SK-N-SH treated with all-trans-retinoic acid at 6 μM for 48 hours (cell line): ENCODE results near the gene DGKZ.

ENCODE experiments used
- ARNTL ChIP-seq: fragments of 450-650 bp; formaldehyde crosslinking; IDR thresholded peaks from 2 replicates; pipeline ENCODE4 v1.5.0; 2020; ENCODE audit warnings: low read depth, mild to moderate bottlenecking, moderate library complexity, borderline replicate concordance
- BACH2 ChIP-seq: fragments of 250-450 bp; sonication (Bioruptor Pico); IDR thresholded peaks from 2 replicates; pipeline ENCODE4 v1.9.0; 2021; ENCODE audit warnings: mild to moderate bottlenecking, borderline replicate concordance
- ESRRG ChIP-seq: fragments of 250-450 bp; sonication (Bioruptor Pico); IDR thresholded peaks from 2 replicates; pipeline ENCODE4 v1.6.1; 2021; ENCODE audit warnings: mild to moderate bottlenecking
- OSR1 ChIP-seq: fragments of 250-450 bp; sonication (Bioruptor Pico); IDR thresholded peaks from 2 replicates; pipeline ENCODE4 v1.8.0; 2022; ENCODE audit warnings: moderate library complexity, mild to moderate bottlenecking, inconsistent platforms
- PPARA ChIP-seq: fragments of 250-450 bp; sonication (Bioruptor Pico); IDR thresholded peaks from 2 replicates; pipeline ENCODE4 v1.5.0; 2020; ENCODE audit warnings: mild to moderate bottlenecking, borderline replicate concordance
- RARB ChIP-seq: fragments of 250-450 bp; sonication (Bioruptor Pico); IDR thresholded peaks from 2 replicates; pipeline ENCODE4 v1.8.0; 2021; ENCODE audit warnings: mild to moderate bottlenecking, moderate library complexity
- TCF4 ChIP-seq: fragments of 250-450 bp; sonication (Bioruptor Pico); IDR thresholded peaks from 2 replicates; pipeline ENCODE4 v1.8.0; 2021; ENCODE audit warnings: mild to moderate bottlenecking, moderate library complexity, borderline replicate concordance
- TOX ChIP-seq: fragments of 250-450 bp; sonication (Bioruptor Pico); IDR thresholded peaks from 2 replicates; pipeline ENCODE4 v1.8.0; 2021; ENCODE audit warnings: mild to moderate bottlenecking, moderate library complexity, borderline replicate concordance
- TSHZ2 ChIP-seq: fragments of 250-450 bp; sonication (Bioruptor Pico); IDR thresholded peaks from 2 replicates; pipeline ENCODE4 v1.5.0; 2020; ENCODE audit warnings: mild to moderate bottlenecking, moderate library complexity
- ZFP3 ChIP-seq: fragments of 250-450 bp; sonication (Bioruptor Pico); IDR thresholded peaks from 2 replicates; pipeline ENCODE4 v1.5.0; 2020; ENCODE audit warnings: mild to moderate bottlenecking, moderate library complexity
- ZNF565 ChIP-seq: fragments of 450-650 bp; formaldehyde crosslinking; conservative IDR thresholded peaks from 2 replicates; pipeline ENCODE4 v1.5.0; 2020; ENCODE audit warnings: low read depth, mild to moderate bottlenecking, moderate library complexity
- ZNF8 ChIP-seq: fragments of 450-650 bp; formaldehyde crosslinking; IDR thresholded peaks from 2 replicates; pipeline ENCODE4 v1.5.0; 2020; ENCODE audit warnings: mild to moderate bottlenecking, moderate library complexity
- TF ChIP-seq, protein P1 (sequence below): fragments of 250-450 bp; sonication (Bioruptor Pico); IDR thresholded peaks from 2 replicates; pipeline ENCODE4 v1.5.1; 2020; ENCODE audit warnings: low read depth, mild to moderate bottlenecking, moderate library complexity
- TF ChIP-seq, protein P2 (sequence below): fragments of 250-450 bp; sonication (Bioruptor Pico); IDR thresholded peaks from 2 replicates; pipeline ENCODE4 v1.8.0; 2020; ENCODE audit warnings: mild to moderate bottlenecking, moderate library complexity, borderline replicate concordance

- TF ChIP-seq, protein P1, sequence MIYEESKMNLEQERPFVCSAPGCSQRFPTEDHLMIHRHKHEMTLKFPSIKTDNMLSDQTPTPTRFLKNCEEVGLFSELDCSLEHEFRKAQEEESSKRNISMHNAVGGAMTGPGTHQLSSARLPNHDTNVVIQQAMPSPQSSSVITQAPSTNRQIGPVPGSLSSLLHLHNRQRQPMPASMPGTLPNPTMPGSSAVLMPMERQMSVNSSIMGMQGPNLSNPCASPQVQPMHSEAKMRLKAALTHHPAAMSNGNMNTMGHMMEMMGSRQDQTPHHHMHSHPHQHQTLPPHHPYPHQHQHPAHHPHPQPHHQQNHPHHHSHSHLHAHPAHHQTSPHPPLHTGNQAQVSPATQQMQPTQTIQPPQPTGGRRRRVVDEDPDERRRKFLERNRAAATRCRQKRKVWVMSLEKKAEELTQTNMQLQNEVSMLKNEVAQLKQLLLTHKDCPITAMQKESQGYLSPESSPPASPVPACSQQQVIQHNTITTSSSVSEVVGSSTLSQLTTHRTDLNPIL (CRISPR knock-in tag): no peak
- no peak for TF ChIP-seq TOX (CRISPR knock-in tag)
- TF ChIP-seq ZNF8 (CRISPR knock-in tag): no peak
- TF ChIP-seq ZNF565 (CRISPR knock-in tag): no peak
- no peak for TF ChIP-seq ZFP3 (CRISPR knock-in tag)
- no peak for TF ChIP-seq PPARA (CRISPR knock-in tag)
- no peak for TF ChIP-seq ARNTL (CRISPR knock-in tag)
- TF ChIP-seq RARB: no peak
- TF ChIP-seq TSHZ2 (CRISPR knock-in tag): no peak
- TF ChIP-seq, protein P2, sequence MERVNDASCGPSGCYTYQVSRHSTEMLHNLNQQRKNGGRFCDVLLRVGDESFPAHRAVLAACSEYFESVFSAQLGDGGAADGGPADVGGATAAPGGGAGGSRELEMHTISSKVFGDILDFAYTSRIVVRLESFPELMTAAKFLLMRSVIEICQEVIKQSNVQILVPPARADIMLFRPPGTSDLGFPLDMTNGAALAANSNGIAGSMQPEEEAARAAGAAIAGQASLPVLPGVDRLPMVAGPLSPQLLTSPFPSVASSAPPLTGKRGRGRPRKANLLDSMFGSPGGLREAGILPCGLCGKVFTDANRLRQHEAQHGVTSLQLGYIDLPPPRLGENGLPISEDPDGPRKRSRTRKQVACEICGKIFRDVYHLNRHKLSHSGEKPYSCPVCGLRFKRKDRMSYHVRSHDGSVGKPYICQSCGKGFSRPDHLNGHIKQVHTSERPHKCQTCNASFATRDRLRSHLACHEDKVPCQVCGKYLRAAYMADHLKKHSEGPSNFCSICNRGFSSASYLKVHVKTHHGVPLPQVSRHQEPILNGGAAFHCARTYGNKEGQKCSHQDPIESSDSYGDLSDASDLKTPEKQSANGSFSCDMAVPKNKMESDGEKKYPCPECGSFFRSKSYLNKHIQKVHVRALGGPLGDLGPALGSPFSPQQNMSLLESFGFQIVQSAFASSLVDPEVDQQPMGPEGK: no peak
- no peak for TF ChIP-seq OSR1 (CRISPR knock-in tag)
- TF ChIP-seq BACH2 (CRISPR knock-in tag): no peak
- TF ChIP-seq TCF4 (CRISPR knock-in tag): no peak
- no peak for TF ChIP-seq ESRRG
Observed at GRCh38 chr11:46393759-46394158, 46.5 kb downstream of the DGKZ start.
